Astrocyte of the hippocampus (primary cell): ENCODE measurements around the gene BROX.
"Not testable (repeated sequence)": the region's sequence is repeated elsewhere in the genome, so short reads cannot be mapped to it uniquely, and the experiment has no call there.

Experiments
- DNase-seq: peaks from one replicate; pipeline ENCODE4 v3.0.0; 2011; ENCODE audit warnings: low read depth, low spot score

BROX gene

GRCh38 chr1:222712253-222713090 is at the start of gene BROX, which contains the start of gene AIDA:
Gene BROX, plus strand, starts transcription at chr1:222712564. Its CDS starts 3,136 bp downstream, at chr1:222715700.
Gene AIDA, minus strand, starts transcription at chr1:222712491. Its CDS starts 174 bp downstream, at chr1:222712317.
- DNase-seq = peak; percentile 95

GRCh38 chr1:222663431-222663934 is 48.9 kb upstream of the BROX start:
- no peak for DNase-seq

- DNase-seq = no peak
Measured at GRCh38 chr1:222665964-222666363, 46.4 kb upstream of the BROX start.

GRCh38 chr1:222668184-222668583 is 44.2 kb upstream of the BROX start:
- DNase-seq = not testable (repeated sequence)

- DNase-seq = not testable (repeated sequence)
Measured at GRCh38 chr1:222669107-222669506, 43.3 kb upstream of the BROX start.

GRCh38 chr1:222670110-222670509 is 42.3 kb upstream of the BROX start:
- no peak for DNase-seq

- no peak for DNase-seq
Measured at GRCh38 chr1:222680080-222680479, 32.3 kb upstream of the BROX start.

- DNase-seq = no peak
Measured at GRCh38 chr1:222691016-222691415, 21.3 kb upstream of the BROX start.

GRCh38 chr1:222694927-222695326 is 17.4 kb upstream of the BROX start:
- no peak for DNase-seq

- DNase-seq = no peak
Measured at GRCh38 chr1:222696741-222697140, 15.6 kb upstream of the BROX start.

GRCh38 chr1:222697203-222697602 is 15.2 kb upstream of the BROX start:
- DNase-seq = no peak

GRCh38 chr1:222697826-222698225 is 14.5 kb upstream of the BROX start:
- DNase-seq = peak; percentile 65

GRCh38 chr1:222702210-222702609 is 10.2 kb upstream of the BROX start:
- no peak for DNase-seq

- no peak for DNase-seq
Measured at GRCh38 chr1:222704260-222704659, 8.1 kb upstream of the BROX start.

- no peak for DNase-seq
Measured at GRCh38 chr1:222706815-222707214, 5.5 kb upstream of the BROX start.

- no peak for DNase-seq
Measured at GRCh38 chr1:222709700-222710153, 2.6 kb upstream of the BROX start.

GRCh38 chr1:222711319-222712252 is 778 bp upstream of the BROX start:
- peak; percentile 72 for DNase-seq

GRCh38 chr1:222713091-222713961 is 962 bp downstream of the BROX start:
- DNase-seq = peak; percentile 98

- no peak for DNase-seq
Measured at GRCh38 chr1:222716393-222716792, 4.0 kb downstream of the BROX start.

GRCh38 chr1:222728746-222729145 is 16.4 kb downstream of the BROX start:
- no peak for DNase-seq

- no peak for DNase-seq
Measured at GRCh38 chr1:222730866-222731265, 18.5 kb downstream of the BROX start.
